Muscle of leg (tissue), 16 donors: Measurements from ENCODE around the gene PKD2L1. TPM values are rescaled to one million over a fixed set of nuclear protein-coding genes. Genes with fewer than 3 reads are reported as not detected.
"Not testable (repeated sequence)": the region's sequence is repeated elsewhere in the genome, so short reads cannot be mapped to it uniquely, and the experiment has no call there.

Experiments
- DNase-seq: peaks from one replicate; pipeline ENCODE4 v3.0.0; 2013
- H3K27ac ChIP-seq: one replicate; pipeline ENCODE4 v1.5.1; 2013; ENCODE audit warnings: mild to moderate bottlenecking, low read length, control low read depth
- H3K27me3 ChIP-seq: one replicate; pipeline ENCODE4 v1.6.1; 2013; ENCODE audit warnings: low read length; ENCODE audit not compliant: control insufficient read depth, insufficient read depth
- H3K36me3 ChIP-seq: one replicate; pipeline ENCODE4 v1.6.1; 2013; ENCODE audit warnings: low read length; ENCODE audit not compliant: control insufficient read depth, insufficient read depth
- H3K4me1 ChIP-seq: one replicate; pipeline ENCODE4 v1.6.1; 2013; ENCODE audit warnings: low read length; ENCODE audit not compliant: control insufficient read depth, insufficient read depth
- H3K4me3 ChIP-seq: one replicate; pipeline ENCODE4 v1.5.1; 2013; ENCODE audit warnings: low read length, control low read depth
- H3K9me3 ChIP-seq: replicated peaks from 2 replicates; pipeline ENCODE4 v1.6.1; 2013; ENCODE audit warnings: low read depth, low read length; ENCODE audit not compliant: control insufficient read depth
- WGBS: methylation state at CpG from one replicate; pipeline ENCODE4 v1.1.5; 2013; ENCODE audit warnings: missing lambda C conversion rate; ENCODE audit not compliant: insufficient coverage; 5-methylcytosine and 5-hydroxymethylcytosine counted together
- long read RNA-seq, 11 donors: transcript quantifications; one replicate each; lab custom pipeline, GENCODE V29; 2026
- polyA plus RNA-seq, 8 donors: library from polyadenylated mRNA; unstranded; fragments of 120-200 nt; gene quantifications; one replicate each; pipeline versions ENCODE4 v1.2.1 to v1.2.3, GENCODE V29; 2013; ENCODE audit warnings: inconsistent platforms in 1 of 8, low replicate concordance in 1 of 8; ENCODE audit not compliant: insufficient read length in 8 of 8, insufficient read depth in 1 of 8
- total RNA-seq: library from RNA; stranded (reverse); fragments of 120-200 nt; gene quantifications from one replicate; pipeline ENCODE4 v1.2.4, GENCODE V29; 2013

Gene PKD2L1
- 0.04 TPM for total RNA-seq
- polyA plus RNA-seq, result under 1 TPM in 6 of 8 donors, not detected in 2; 0.06 to 0.32 (median 0.12) TPM
- long read RNA-seq, donor 1, result 0 reads
- long read RNA-seq, donor 2, result 0 reads
- long read RNA-seq, donor 3, partial matches to known transcripts, result 5 of 5 reads
- long read RNA-seq, donor 3, other reads (novel, unspliced or antisense), result 0 of 5 reads
- long read RNA-seq, donor 4, result 0 reads
- long read RNA-seq, donor 5, partial matches to known transcripts, result 5 of 5 reads
- long read RNA-seq, donor 5, other reads (novel, unspliced or antisense), result 0 of 5 reads
- long read RNA-seq, donor 6, partial matches to known transcripts, result 7 of 7 reads
- long read RNA-seq, donor 6, other reads (novel, unspliced or antisense), result 0 of 7 reads
- long read RNA-seq, donor 7, result 0 reads
- long read RNA-seq, donor 8, result 0 reads
- long read RNA-seq, donor 9, result 0 reads
- long read RNA-seq, donor 10, result 0 reads
- long read RNA-seq, donor 11, result 0 reads

DNA sequence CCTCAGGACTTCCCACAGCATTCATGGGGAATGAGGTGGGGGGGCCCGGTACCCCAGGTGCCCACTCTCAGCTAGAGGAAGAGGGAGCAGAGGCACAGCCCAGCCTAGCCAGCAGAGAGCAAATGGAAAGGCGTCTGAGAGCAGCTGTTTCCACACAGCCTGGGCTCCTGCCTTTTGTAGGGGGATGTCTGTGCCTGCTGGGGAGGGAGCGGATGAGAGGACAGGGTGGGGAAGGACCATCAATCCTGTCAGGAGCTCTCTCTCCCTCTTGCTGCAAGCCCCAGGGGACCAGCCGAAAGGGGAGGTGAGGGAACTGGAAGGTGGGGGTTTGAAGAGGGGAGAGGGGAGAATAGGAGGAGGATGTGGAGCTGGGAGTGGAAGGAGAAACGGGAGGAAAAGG is at the start of gene PKD2L1:
Gene PKD2L1, minus strand, starts transcription at position 150 of the 400 bp plus-strand sequence. Its CDS starts 125 bp downstream, at position 25.
- no peak within 1 kb of the TSS for H3K27ac ChIP-seq

DNA sequence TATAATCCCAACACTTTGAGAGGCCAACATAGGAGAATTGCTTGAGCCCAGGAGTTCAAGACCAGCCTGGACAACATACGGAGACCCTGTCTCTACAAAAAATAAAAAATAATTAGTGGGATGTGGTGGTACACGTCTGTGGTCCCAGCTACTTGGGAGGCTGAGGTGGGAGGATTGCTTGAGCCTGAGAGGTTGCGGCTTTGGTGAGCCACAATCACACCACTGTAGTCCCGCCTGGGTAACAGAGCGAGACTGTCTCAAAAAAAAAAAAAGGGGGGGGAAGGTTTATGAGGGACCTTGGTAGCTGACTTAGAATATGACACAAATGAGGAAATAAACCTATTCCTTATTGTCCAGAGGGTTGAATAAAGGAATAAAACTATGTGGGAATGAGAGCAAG is 47.8 kb upstream of the PKD2L1 start:
- WGBS, result 100% methylated on average over 1 of the region's 5 CpGs
- H3K27ac ChIP-seq, result no peak overlapping the region
- H3K4me3 ChIP-seq, result no peak overlapping the region
- H3K36me3 ChIP-seq, result peaks cover 4% of the 10 kb centered on the region
- H3K9me3 ChIP-seq, result no peaks in the 10 kb centered on the region
- no peak for DNase-seq
- H3K27me3 ChIP-seq, result no peaks in the 10 kb centered on the region
- peaks cover 16% of the 10 kb centered on the region for H3K4me1 ChIP-seq

More for the DNA sequence above, at the start of gene PKD2L1:
- Histone ChIP-seq H3K9me3 (no peaks in the 10 kb centered on the region), H3K4me3 (no peak within 1 kb of the TSS), H3K27me3 (peaks cover 37% of the 10 kb centered on the region), H3K36me3 (no peaks in the 10 kb centered on the region), H3K4me1 (peaks cover 5% of the 10 kb centered on the region)
- 26% methylated on average over 5 of the region's 5 CpGs for WGBS
- no peak for DNase-seq

DNA sequence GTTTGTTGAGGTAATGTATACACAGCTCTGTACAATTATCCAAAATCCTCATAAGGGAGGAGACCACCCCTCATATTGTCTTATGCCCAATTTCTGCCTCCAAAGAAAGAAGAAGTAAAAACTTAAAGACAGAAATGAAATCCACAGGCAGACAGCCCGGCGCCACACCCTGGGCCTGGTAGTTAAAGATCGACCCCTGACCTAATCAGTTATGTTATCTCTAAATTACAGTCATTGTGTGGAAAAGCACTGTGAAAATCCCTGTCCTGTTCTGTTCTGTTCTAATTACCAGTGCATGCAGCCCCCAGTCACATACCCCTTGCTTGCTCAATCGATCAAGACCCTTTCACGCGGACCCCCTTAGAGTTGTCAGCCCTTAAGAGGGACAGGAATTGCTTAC is 46.6 kb upstream of the PKD2L1 start:
- H3K4me3 ChIP-seq, DNase-seq, H3K36me3 ChIP-seq, H3K27ac ChIP-seq, H3K9me3 ChIP-seq, H3K27me3 ChIP-seq: not testable (repeated sequence)
- 87% methylated on average over 3 of the region's 6 CpGs for WGBS
- H3K4me1 ChIP-seq, result peaks cover 19% of the 10 kb centered on the region

GRCh38 chr10:100374677-100375353 is 44.8 kb upstream of the PKD2L1 start:
- H3K4me3 ChIP-seq, result peak overlapping the region; percentile 67
- WGBS, result 51% methylated on average over 4 of the region's 7 CpGs
- H3K9me3 ChIP-seq, H3K27me3 ChIP-seq, H3K27ac ChIP-seq, H3K36me3 ChIP-seq, DNase-seq: not testable (repeated sequence)
- peaks cover 27% of the 10 kb centered on the region for H3K4me1 ChIP-seq

DNA sequence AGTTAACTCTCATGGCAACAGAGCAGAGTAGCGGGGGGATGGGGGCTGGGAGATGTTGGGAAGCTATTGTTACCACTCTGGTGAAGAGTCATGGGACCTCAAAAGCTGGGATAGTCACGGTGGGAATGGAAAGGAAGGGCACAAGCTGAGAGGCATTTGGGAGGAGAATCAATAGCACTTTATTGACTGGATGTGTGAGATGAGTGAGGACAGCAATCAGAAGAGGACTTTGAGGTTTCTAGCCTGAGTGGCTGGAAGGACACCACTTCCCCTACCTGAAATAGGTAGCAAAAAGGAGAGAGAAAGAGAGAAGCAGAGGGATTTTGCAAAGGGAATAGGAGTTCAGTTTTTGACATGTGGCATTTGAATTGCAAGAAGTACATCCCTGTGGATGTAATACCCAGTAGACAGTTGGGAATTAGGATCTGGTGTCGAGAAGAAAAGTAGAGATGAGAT is 44.2 kb upstream of the PKD2L1 start:
- no peaks in the 10 kb centered on the region for H3K9me3 ChIP-seq
- WGBS, result 3% methylated on average over 3 of the region's 3 CpGs
- H3K36me3 ChIP-seq, result no peaks in the 10 kb centered on the region
- H3K27me3 ChIP-seq, result no peaks in the 10 kb centered on the region
- no peak for DNase-seq
- peak overlapping the region; percentile 67 for H3K4me3 ChIP-seq
- H3K27ac ChIP-seq, result peak overlapping the region; percentile 97
- peaks cover 27% of the 10 kb centered on the region for H3K4me1 ChIP-seq

DNA sequence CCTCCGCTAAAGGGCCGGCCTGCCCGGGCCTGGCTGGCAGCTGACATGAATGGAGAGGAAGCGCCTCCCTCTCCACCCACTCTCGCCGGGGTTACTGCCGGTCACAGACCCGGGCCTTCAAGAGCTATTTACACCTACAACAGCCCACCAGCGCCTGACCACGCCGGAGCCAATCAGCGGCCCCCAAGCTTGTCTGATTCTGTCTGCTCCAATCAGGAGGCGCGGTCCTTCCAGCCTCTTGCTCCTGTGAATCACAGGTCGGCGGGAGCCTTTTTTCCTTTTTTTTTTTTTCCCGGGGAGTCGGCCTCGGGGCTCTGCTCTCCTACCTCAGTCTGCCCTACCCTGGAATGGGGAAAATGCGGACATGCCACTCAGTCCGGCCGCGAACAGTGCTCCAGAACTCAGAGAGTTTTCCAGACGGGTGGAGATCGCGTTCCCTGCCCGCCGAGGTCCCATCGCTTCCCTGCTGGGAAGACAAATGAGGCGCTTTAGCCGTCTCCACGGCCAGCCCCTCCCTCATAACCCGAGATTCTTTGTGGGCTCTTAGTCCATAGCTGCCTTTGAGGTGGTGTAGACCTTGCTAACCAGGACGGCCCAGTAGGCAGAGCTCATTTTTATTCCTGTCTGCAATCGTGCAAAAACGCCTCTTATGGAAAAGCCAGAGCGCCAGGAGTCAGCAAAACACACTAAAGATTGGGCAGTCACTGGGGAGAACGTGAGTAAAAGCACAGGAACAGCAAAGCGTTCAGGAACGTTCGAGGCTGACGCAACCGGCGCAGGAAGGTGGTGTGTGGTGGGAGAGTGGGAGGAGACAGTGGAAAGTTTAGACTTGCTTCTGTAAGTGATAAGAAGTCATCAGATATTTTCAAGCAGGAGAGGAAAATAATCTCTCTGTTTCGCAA is 43.5 kb upstream of the PKD2L1 start:
- H3K27me3 ChIP-seq, result no peaks in the 10 kb centered on the region
- H3K4me1 ChIP-seq, result peaks cover 27% of the 10 kb centered on the region
- H3K4me3 ChIP-seq, result peak overlapping the region; percentile 67
- peak; percentile 99 for DNase-seq
- no peaks in the 10 kb centered on the region for H3K36me3 ChIP-seq
- H3K27ac ChIP-seq, result peak overlapping the region; percentile 97
- H3K9me3 ChIP-seq, result no peaks in the 10 kb centered on the region
- 0% methylated on average over 45 of the region's 45 CpGs for WGBS

DNA sequence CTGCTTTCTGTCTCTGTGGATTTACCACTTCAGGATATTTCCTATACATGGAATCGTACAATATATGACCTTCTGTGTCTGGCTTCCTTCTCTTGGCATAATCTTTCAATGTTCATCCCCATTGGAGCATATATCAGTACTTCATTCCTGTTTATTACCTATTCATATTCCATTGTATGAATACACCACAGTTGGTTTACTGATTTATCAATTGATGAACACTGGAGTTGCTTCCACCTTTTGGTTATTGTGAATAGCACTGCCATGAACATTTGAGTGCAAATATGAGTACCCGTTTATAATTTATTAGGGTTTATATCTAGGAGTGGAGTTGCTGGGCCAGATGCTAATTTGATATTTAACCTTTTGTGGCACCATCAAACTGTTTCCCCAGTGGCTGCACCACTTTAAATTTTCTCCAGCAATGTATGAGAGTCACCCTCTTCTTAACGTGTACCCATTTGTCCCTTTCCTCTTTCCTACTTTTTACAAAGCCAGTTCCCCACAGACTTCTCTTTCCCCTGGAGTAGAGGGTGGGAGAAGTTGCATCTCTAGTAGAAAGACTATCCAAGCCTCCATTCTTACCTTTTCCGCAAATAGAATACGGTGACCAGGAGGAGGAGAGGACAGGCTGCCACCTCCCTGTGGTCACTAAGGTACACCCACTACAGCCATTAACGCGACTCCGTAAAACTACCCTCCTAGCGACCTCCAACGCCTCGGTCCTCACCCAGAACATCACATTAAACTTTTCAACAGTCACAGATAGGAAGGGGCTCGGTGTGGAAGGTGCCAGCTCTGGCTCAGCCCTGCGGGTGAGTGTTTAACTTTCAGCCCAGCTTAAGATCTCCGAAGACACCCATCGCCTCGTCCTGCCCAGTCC is 42.6 kb upstream of the PKD2L1 start:
- Histone ChIP-seq H3K27ac (peak overlapping the region; percentile 91), H3K4me3 (peak overlapping the region; percentile 67), H3K4me1 (peaks cover 27% of the 10 kb centered on the region), H3K9me3 (no peaks in the 10 kb centered on the region), H3K36me3 (no peaks in the 10 kb centered on the region), H3K27me3 (no peaks in the 10 kb centered on the region)
- DNase-seq, result peak; percentile 10
- WGBS, result 13% methylated on average over 6 of the region's 16 CpGs

DNA sequence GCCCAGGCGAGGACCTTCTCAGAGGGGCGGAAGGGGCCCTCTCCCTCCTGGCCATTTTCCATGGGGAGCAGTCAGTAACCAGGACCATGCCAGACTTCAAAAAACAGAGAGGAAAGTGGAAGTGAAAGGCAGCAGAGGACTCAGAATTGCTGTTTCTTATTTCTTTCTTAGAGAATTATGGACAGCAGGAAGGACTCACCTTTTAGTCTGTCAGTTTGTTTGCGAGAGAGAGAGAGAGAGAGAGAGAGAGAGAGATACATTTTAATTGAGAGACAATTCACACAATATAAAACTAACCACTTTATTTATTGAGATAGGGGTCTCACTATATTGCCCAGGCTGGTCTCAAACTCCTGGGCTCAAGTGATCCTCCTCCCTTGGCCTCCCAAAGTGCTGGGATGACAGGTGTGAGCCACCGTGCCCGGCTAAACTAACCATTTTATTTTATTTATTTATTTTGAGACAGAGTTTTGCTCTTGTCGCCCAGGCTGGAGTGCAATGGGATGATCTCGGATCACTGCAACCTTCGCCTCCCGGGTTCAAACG is 41.5 kb upstream of the PKD2L1 start:
- Histone ChIP-seq H3K27ac (peak overlapping the region; percentile 38), H3K27me3 (no peaks in the 10 kb centered on the region), H3K4me1 (peaks cover 27% of the 10 kb centered on the region), H3K9me3 (no peaks in the 10 kb centered on the region), H3K36me3 (no peaks in the 10 kb centered on the region), H3K4me3 (no peak overlapping the region)
- no peak for DNase-seq
- 8% methylated on average over 2 of the region's 10 CpGs for WGBS
